Stimulated activated naive CD8-positive, alpha-beta T cell treated with anti-CD3 and anti-CD28 coated beads, Interleukin-15, amount 100 ng/mL, for 72 hours (primary cell): Measurements from ENCODE around the gene SYN1.

Experiments used
- ATAC-seq: fragments of 150-1000 bp; cut with Tn5 transposase; 2 replicates; pipeline ENCODE4 v1.10.0; 2021; ENCODE audit warnings: mild to moderate bottlenecking, moderate library complexity
- DNase-seq, 2 donors: peaks; one replicate each; pipeline ENCODE4 v3.0.0; 2021 to 2022
- H3K27ac Mint-ChIP-seq, 2 donors: one replicate each; pipeline ENCODE4 v1.8.0; 2022; ENCODE audit warnings: mild to moderate bottlenecking in 2 of 2, mixed read lengths in 2 of 2, moderate library complexity in 2 of 2
- H3K27me3 Mint-ChIP-seq: one replicate; pipeline ENCODE4 v1.8.0; 2022; ENCODE audit warnings: mixed read lengths
- H3K4me1 Mint-ChIP-seq: one replicate; pipeline ENCODE4 v1.8.0; 2022; ENCODE audit warnings: mild to moderate bottlenecking, mixed read lengths
- H3K4me3 Mint-ChIP-seq, 2 donors: one replicate each; pipeline ENCODE4 v1.8.0; 2022; ENCODE audit warnings: mild to moderate bottlenecking in 2 of 2, mixed read lengths in 2 of 2, moderate library complexity in 1 of 2
- H3K9me3 Mint-ChIP-seq, 2 donors: one replicate each; pipeline ENCODE4 v1.8.0; 2022; ENCODE audit warnings: mixed read lengths in 2 of 2

Gene SYN1

DNA sequence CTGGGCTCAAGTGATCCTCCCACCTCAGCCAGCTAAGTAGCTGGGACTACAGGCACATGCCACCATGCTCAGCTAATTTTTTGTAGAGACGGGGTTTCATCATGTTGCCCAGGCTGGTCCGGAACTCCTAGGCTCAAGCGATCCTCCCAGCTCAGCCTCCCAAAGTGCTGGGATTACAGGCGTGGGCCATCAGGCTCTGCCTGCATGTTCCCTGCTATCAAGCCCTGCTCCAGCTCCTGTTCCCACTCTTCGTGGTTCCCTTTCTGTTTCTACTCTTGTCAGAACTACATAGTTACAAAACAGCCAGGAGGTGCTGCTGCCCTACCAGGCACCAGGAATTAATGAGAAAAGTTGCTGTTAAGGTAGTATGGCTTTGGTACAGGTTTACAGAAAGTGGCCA, 28.7 kb downstream of the SYN1 start:
- Mint-ChIP-seq H3K27ac (no peak overlapping the region), H3K4me3 (no peak overlapping the region), H3K9me3 (no peaks in the 10 kb centered on the region), H3K4me1 (peaks cover 5% of the 10 kb centered on the region), H3K27me3 (no peaks in the 10 kb centered on the region)
- ATAC-seq (no peak), DNase-seq (no peak)

- no peaks in the 10 kb centered on the region for H3K27me3 Mint-ChIP-seq
- H3K9me3 Mint-ChIP-seq = no peaks in the 10 kb centered on the region
- DNase-seq (no peak), ATAC-seq (no peak)
- H3K27ac Mint-ChIP-seq = no peak overlapping the region
- no peak overlapping the region for H3K4me3 Mint-ChIP-seq
- peaks cover 15% of the 10 kb centered on the region for H3K4me1 Mint-ChIP-seq
These were observed 31.5 kb downstream of the SYN1 start for GRCh38 chrX:47587906-47588735.

DNA sequence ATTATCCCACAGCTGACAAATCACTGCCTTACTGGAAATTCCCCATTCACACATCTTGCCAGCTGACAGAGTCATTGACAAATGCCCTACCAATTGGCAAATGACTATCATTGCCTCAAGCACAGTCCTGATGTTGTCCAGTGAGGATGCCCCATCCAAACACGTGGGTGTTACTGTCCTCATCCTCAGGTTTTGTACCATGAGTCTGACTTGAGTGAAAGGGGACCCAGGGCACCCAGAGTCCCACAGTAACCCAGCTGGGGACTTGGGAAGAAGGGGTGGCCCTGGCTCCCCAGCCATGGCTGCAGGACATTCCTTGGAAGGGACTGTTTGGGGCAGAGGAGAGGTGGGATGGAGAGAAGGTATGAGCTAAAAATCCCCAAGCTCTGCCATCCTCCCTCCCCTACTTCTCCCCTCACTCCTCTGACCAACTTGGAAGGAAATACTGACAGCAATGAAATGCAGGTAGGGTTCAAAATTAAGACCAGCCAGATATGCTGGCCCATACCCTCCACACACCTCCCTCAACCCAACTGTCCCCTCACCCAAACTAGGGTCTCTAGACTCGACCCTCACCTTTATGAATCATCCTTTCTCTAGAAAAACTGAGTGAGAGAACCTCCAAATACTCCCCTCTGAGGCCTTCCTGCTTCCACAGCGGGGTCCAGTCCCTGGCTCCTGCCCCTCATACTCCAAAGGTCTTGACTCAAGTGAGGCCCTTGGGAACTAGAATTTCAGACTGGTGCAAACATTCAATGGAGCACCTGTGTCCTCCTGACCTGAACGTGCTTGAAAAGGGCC, 32.4 kb downstream of the SYN1 start:
- H3K4me3 Mint-ChIP-seq = no peak overlapping the region
- ATAC-seq = no peak
- H3K27me3 Mint-ChIP-seq = no peaks in the 10 kb centered on the region
- no peak for DNase-seq
- H3K9me3 Mint-ChIP-seq = no peaks in the 10 kb centered on the region
- H3K4me1 Mint-ChIP-seq = peaks cover 23% of the 10 kb centered on the region
- H3K27ac Mint-ChIP-seq = no peak overlapping the region

DNA sequence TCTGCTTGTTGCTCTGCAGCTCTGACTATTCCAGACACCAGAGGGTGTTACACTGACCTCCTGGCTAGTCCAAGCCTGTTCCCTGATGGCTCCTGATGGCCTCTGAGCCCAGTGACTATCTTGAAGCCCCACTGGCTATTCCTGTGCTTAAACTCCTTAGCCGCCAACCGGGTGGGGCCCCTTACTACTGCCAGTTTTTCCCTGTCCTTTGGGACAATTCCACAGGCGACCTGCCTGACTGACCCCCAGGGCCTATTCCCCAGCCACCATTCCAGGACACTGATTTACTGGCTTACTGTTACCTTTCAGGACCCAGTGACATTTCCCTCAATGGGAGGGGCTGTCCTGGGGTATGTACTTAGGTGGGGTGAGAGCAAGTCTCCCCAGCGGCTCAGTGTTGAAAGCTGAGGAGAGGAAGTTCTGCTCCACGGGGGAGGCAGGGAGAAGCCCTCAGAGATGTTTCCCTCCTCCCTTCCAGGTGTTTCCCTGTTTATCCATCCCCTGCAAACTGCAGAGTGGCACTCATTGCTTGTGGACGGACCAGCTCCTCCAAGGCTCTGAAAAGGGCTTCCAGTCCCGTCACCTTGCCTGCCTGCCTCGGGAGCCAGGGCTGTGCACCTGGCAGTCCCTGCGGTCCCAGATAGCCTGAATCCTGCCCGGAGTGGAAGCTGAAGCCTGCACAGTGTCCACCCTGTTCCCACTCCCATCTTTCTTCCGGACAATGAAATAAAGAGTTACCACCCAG, 33.4 kb downstream of the SYN1 start:
- H3K4me3 Mint-ChIP-seq = no peak overlapping the region
- DNase-seq = no peak
- H3K27ac Mint-ChIP-seq = no peak overlapping the region
- H3K27me3 Mint-ChIP-seq = no peaks in the 10 kb centered on the region
- peaks cover 33% of the 10 kb centered on the region for H3K4me1 Mint-ChIP-seq
- ATAC-seq = no peak
- no peaks in the 10 kb centered on the region for H3K9me3 Mint-ChIP-seq

DNA sequence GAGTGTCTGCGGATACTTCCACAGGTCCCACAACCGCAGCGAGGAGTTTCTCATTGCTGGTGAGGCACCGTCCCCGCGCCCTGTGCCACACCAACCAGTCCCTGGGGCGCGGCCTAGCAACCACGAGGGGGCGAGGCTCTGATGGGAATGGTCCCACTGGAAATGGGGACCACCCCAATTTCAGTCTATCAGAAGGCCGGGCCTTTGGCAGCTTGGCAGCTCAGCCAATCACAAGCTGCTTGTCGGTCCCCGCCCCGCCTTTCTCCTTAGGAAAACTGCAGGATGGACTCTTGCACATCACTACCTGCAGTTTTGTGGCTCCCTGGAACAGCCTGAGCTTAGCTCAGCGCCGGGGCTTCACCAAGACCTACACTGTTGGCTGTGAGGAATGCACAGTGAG, 34.4 kb downstream of the SYN1 start:
- Mint-ChIP-seq H3K9me3 (no peaks in the 10 kb centered on the region), H3K27me3 (no peaks in the 10 kb centered on the region), H3K4me3 (no peak overlapping the region), H3K27ac (no peak overlapping the region), H3K4me1 (peaks cover 33% of the 10 kb centered on the region)
- no peak for ATAC-seq
- no peak for DNase-seq

DNA sequence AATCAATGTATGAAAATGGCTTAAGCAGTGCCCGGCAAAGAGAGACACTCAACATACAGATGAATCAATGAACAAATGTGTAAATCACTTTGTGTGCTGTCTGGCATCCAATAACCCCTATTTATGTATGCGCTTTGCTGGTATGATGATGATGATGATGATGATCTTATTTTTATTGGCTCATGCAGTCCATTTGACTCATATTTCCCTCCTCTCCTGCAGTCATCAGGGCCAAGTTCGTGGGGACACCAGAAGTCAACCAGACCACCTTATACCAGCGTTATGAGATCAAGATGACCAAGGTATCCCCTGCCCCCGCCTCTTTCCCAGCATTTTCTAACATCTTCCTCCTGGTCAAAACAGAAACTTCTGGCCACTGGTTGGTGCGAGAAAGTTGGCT, 34.9 kb downstream of the SYN1 start:
- H3K4me3 Mint-ChIP-seq = no peak overlapping the region
- no peaks in the 10 kb centered on the region for H3K9me3 Mint-ChIP-seq
- DNase-seq (no peak), ATAC-seq (no peak)
- no peak overlapping the region for H3K27ac Mint-ChIP-seq
- H3K27me3 Mint-ChIP-seq = no peaks in the 10 kb centered on the region
- H3K4me1 Mint-ChIP-seq = peaks cover 35% of the 10 kb centered on the region

GRCh38 chrX:47583240-47583861, 36.3 kb downstream of the SYN1 start:
- H3K4me1 Mint-ChIP-seq = peaks cover 44% of the 10 kb centered on the region
- no peak overlapping the region for H3K27ac Mint-ChIP-seq
- H3K27me3 Mint-ChIP-seq = no peaks in the 10 kb centered on the region
- DNase-seq = no peak
- no peaks in the 10 kb centered on the region for H3K9me3 Mint-ChIP-seq
- no peak for ATAC-seq
- H3K4me3 Mint-ChIP-seq = peak overlapping the region in 1 of 2 donors; percentile 12

- Mint-ChIP-seq H3K27me3 (no peaks in the 10 kb centered on the region), H3K4me3 (peak within 1 kb of the TSS; percentile 73 to 76), H3K4me1 (peaks cover 50% of the 10 kb centered on the region), H3K9me3 (no peaks in the 10 kb centered on the region), H3K27ac (peak within 1 kb of the TSS in 1 of 2 donors; percentile 51)
- DNase-seq = peak; percentile 68 to 86
- peak; percentile 93 for ATAC-seq
These were observed 37.7 kb downstream of the SYN1 start, which contains the start of gene TIMP1 for GRCh38 chrX:47581731-47582647. TIMP1 (plus strand) TSS chrX:47582436; CDS start chrX:47583416, 980 bp downstream.

GRCh38 chrX:47579537-47579936, 40.1 kb downstream of the SYN1 start:
- H3K4me1 Mint-ChIP-seq = peaks cover 44% of the 10 kb centered on the region
- no peaks in the 10 kb centered on the region for H3K9me3 Mint-ChIP-seq
- ATAC-seq (peak; percentile 42), DNase-seq (no peak)
- no peak overlapping the region for H3K4me3 Mint-ChIP-seq
- H3K27me3 Mint-ChIP-seq = no peaks in the 10 kb centered on the region
- H3K27ac Mint-ChIP-seq = no peak overlapping the region

DNA sequence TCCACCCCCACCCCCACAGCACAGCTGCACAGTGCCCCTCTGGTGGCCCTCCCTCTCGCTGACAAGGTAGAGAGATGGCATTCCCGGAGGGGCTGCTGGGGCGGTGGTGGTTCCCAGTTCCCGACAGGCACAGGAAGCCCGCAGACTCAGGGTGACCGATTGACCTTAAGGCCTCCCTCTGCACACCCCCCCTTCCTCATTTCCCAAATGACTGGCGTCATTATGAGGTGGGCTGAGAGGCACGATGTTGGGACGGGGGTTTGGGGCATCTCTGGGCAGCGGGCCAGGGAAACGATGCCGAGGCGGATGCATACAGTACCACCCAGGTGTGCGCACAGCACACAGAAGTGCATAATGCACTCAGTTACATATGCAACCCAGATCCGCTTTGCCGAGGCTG, 41.0 kb downstream of the SYN1 start:
- Mint-ChIP-seq H3K4me1 (peaks cover 42% of the 10 kb centered on the region), H3K27ac (no peak overlapping the region), H3K9me3 (no peaks in the 10 kb centered on the region), H3K4me3 (no peak overlapping the region), H3K27me3 (no peaks in the 10 kb centered on the region)
- DNase-seq (no peak), ATAC-seq (no peak)

DNA sequence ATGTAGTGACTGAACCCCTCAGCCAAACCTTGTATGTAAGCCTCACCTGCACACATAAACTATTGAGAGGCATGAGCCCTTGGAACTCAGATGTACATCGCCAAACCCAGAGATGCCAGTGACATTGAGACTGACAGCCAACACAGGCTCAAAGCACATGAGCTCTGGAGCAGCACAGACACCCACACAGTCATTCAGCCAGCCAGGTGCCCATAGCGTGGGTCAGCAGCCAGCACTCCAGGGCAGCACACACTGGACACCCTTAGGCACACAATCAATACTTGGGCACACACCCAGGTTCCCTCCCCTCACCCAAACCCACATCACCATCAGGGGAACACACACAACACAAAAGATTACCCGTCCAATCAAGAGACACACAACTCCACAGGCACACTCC, 41.8 kb downstream of the SYN1 start:
- Mint-ChIP-seq H3K4me3 (no peak overlapping the region), H3K27ac (no peak overlapping the region), H3K27me3 (no peaks in the 10 kb centered on the region), H3K9me3 (no peaks in the 10 kb centered on the region), H3K4me1 (peaks cover 42% of the 10 kb centered on the region)
- no peak for ATAC-seq
- no peak for DNase-seq

DNA sequence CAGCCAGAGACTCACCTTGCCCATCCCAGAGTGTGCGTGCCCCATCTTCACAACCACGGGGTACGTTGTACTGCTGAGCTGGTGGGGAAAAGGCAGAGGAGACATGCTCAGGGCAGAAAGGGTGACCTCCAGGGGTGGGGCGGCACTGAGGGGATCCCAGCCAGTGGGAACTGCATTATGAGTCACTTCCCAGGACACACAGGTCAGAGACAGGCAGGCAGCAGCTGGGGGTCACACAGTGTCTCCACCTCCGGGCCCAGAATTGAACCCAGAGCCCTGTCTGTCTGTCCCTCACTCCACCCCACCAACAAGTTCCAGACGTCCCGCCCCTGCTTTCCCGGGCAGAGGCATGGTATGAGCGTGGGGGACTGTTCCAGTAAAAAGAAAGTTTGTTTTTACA, 42.2 kb downstream of the SYN1 start:
- Mint-ChIP-seq H3K4me3 (no peak overlapping the region), H3K4me1 (peaks cover 42% of the 10 kb centered on the region), H3K9me3 (no peaks in the 10 kb centered on the region), H3K27ac (no peak overlapping the region), H3K27me3 (no peaks in the 10 kb centered on the region)
- ATAC-seq (no peak), DNase-seq (no peak)

DNA sequence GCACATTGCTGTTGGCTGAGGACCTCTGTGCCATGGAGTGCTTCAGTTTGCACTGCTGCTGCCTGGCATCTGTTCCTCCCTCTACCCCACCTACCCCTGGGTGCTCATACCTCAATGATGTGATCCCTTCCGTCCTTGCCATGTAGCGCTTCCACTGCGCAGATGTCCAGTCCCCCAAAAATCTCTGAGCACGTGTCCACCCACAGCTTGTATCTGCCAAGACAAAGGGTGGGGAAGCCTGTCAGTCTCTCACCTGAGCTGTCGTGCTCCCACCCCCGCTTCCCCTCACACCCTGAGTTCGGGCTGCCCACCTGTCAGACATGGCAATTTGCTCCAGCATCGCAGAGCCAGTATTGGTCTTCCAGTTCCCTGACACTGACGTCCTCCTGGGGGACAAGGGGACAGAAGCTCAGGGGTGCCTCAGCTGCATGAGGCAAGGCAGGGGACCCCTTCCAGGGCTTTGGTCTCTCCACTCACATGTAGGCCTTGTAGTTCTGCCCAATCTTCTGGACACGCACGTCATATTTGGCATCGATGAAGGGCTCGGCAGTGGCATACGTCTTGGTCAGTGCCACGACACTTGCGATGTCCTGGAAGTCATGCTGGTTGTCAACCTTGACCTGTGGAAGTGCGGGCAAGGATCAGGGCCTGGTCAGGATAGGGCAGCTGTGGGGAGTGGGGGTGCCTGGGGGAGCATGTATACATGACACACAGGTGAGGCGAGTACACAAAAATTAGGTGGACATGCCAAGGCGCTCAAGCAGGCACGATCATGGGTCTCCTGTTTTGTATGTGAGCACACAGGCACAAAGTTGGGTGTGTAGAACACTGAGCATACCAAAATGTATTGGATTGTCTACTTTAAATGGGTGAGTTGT, 43.4 kb downstream of the SYN1 start:
- Mint-ChIP-seq H3K4me3 (no peak overlapping the region), H3K27ac (no peak overlapping the region), H3K9me3 (no peaks in the 10 kb centered on the region), H3K4me1 (peaks cover 41% of the 10 kb centered on the region), H3K27me3 (no peaks in the 10 kb centered on the region)
- no peak for ATAC-seq
- DNase-seq = no peak
